Tibial artery (tissue), 4 donors: ENCODE measurements around the gene ATRN.

Source experiments
- DNase-seq, 2 donors: peaks; one replicate each; pipeline ENCODE4 v3.0.0-alpha.2; 2019
- H3K27ac ChIP-seq, 2 donors: fragments of 200-600 bp; sonication (generic) in 1 of 2; 1 replicate in 1 of 2; 2 replicates in 1 of 2; pipeline ENCODE4 v1.5.1; 2018 to 2019; ENCODE audit warnings: mild to moderate bottlenecking in 1 of 2
- H3K27me3 ChIP-seq, 2 donors: fragments of 200-600 bp; sonication (generic) in 1 of 2; one replicate each; pipeline versions ENCODE4 v1.5.1 to v1.6.0; 2016 to 2019
- H3K36me3 ChIP-seq, 3 donors: fragments of 200-600 bp; sonication (generic) in 2 of 3; one replicate each; pipeline ENCODE4 v1.5.1; 2016 to 2019; ENCODE audit warnings: mild to moderate bottlenecking in 2 of 3
- H3K4me1 ChIP-seq, 4 donors: fragments of 200-600 bp; sonication (generic) in 2 of 4; 1 replicate in 3 of 4; 2 replicates in 1 of 4; pipeline ENCODE4 v1.5.1; 2016 to 2019
- H3K4me3 ChIP-seq, 2 donors: fragments of 200-600 bp; sonication (generic) in 1 of 2; 1 replicate in 1 of 2; 2 replicates in 1 of 2; pipeline ENCODE4 v1.5.1; 2018 to 2019; ENCODE audit warnings: mild to moderate bottlenecking in 2 of 2
- H3K9me3 ChIP-seq, 3 donors: fragments of 200-600 bp; sonication (generic) in 1 of 3; one replicate each; pipeline ENCODE4 v1.5.1; 2016 to 2019
- intact Hi-C: fragments of 100-400 bp; cut with DNase I; formaldehyde crosslinking; loops from one replicate; pipeline ENCODE4 v1.15.0; 2023; ENCODE audit warnings: low total_unique reads
- TF ChIP-seq, protein P1 (sequence below), 2 experiments: fragments of 200-600 bp in 1 of 2; fragments of 450-650 bp in 1 of 2; IDR thresholded peaks; one replicate each; pipeline ENCODE4 v1.5.1; 2017 to 2019; ENCODE audit warnings: antibody characterized with exemption in 2 of 2, mild to moderate bottlenecking in 1 of 2, moderate library complexity in 1 of 2

ATRN gene

DNA sequence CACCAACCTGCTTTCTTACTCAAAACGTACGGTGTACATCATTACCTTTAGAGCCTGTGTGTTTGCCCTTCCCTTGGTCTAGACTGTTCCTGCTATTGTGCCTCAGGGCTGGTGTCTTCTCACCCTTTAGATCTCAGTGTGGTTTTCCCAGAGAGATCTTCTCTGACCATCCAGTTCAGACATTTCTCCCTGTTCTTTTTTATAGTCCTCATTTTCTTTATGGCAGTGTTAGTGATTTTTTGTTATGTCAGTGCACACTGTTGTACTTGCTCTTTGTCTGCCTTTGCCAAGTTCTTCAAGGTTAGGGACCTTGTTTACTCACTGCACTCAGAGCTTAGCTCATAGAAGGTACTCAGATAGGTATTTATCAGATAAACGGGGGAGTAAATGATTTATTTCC, 82.8 kb downstream of the ATRN start:
- peaks cover 17 to 26% (median 24%) of the 10 kb centered on the region in 3 donors for H3K36me3 ChIP-seq
- intact Hi-C loops = no loop called here

DNA sequence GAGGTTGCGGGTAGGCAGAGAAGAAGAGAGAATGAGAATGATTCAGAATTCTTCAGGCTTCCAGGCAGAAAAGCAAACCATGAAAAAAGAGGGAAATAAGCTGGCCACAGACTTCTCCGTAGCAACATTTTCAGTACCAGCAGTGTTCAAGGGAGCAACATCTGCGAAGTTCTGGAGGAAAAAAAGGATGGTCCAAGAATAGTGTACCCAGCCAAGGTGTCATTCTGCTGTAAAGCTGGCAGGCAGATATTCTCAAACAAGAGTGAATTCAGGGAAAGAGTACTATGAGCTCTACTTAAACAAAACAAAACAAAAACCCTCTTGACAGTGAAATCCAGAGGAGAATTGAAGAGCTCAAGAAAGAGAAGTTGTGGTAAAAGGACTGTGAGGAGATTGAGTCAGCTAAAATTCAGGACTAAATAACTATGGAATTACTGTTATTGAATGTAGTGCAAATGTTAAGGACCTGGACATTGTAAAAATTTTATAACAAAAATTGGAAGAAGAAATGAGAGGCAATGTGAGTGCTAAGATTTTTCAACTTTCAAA, 86.5 kb downstream of the ATRN start:
- no peaks in the 10 kb centered on the region for H3K27me3 ChIP-seq
- TF ChIP-seq, protein P1, sequence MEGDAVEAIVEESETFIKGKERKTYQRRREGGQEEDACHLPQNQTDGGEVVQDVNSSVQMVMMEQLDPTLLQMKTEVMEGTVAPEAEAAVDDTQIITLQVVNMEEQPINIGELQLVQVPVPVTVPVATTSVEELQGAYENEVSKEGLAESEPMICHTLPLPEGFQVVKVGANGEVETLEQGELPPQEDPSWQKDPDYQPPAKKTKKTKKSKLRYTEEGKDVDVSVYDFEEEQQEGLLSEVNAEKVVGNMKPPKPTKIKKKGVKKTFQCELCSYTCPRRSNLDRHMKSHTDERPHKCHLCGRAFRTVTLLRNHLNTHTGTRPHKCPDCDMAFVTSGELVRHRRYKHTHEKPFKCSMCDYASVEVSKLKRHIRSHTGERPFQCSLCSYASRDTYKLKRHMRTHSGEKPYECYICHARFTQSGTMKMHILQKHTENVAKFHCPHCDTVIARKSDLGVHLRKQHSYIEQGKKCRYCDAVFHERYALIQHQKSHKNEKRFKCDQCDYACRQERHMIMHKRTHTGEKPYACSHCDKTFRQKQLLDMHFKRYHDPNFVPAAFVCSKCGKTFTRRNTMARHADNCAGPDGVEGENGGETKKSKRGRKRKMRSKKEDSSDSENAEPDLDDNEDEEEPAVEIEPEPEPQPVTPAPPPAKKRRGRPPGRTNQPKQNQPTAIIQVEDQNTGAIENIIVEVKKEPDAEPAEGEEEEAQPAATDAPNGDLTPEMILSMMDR (IDR thresholded peaks at IDR 0.05) = no peak
- H3K9me3 ChIP-seq = no peaks in the 10 kb centered on the region
- intact Hi-C loops = no loop called here
- peaks cover 6 to 12% (median 9%) of the 10 kb centered on the region in 3 donors for H3K36me3 ChIP-seq
- DNase-seq = no peak
- no peaks in the 10 kb centered on the region for H3K4me1 ChIP-seq
- H3K4me3 ChIP-seq = no peak overlapping the region
- H3K27ac ChIP-seq = no peak overlapping the region

More for the DNA sequence above, 82.8 kb downstream of the ATRN start:
- Histone ChIP-seq H3K4me3 (no peak overlapping the region), H3K27me3 (no peaks in the 10 kb centered on the region), H3K9me3 (no peaks in the 10 kb centered on the region), H3K27ac (no peak overlapping the region), H3K4me1 (no peaks in the 10 kb centered on the region)
- DNase-seq = no peak
- TF ChIP-seq, protein P1 (IDR thresholded peaks at IDR 0.05) = no peak

DNA sequence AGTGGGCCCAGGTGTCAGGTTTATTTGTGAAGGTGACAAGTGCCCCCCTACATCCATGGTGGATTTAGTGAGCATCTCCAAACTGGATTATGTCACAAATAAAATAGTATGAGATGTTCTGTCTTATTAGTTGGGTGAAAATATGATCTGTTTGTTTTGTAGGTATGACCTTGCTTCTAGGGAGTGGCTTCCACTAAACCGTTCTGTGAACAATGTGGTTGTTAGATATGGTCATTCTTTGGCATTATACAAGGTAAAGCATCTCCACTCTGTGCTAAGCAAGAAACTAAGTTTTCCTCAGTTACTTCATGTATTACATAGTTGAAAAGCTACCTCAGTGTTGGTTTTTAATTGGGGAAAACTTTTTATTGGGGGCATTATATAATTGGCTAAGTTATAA, 88.4 kb downstream of the ATRN start:
- TF ChIP-seq, protein P1 (IDR thresholded peaks at IDR 0.05) = no peak
- Histone ChIP-seq H3K27me3 (no peaks in the 10 kb centered on the region), H3K27ac (no peak overlapping the region), H3K4me3 (no peak overlapping the region), H3K4me1 (no peaks in the 10 kb centered on the region), H3K9me3 (no peaks in the 10 kb centered on the region), H3K36me3 (peaks cover 7 to 23% (median 12%) of the 10 kb centered on the region in 3 donors)
- intact Hi-C loops = no loop called here
- no peak for DNase-seq

DNA sequence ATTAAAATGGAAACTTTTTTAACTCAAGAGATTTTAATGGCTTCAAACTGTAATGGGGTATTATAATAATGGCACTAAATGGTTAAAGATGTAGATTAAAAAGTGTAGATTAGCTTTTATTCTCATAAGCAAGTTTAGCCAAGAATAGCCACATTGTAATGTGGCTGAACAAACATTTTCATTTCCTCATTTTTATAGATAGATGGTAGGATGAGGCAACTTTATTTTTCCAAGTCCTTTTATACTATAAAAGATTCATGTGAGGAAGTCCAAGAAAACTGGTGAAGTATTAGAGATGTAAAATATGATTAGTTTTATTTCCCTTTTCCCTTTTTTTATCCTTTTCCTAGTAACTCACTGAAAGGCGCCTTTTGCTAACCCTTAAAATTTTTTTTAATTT, 88.8 kb downstream of the ATRN start:
- Histone ChIP-seq H3K36me3 (peaks cover 7 to 27% (median 12%) of the 10 kb centered on the region in 3 donors), H3K27me3 (no peaks in the 10 kb centered on the region), H3K4me1 (no peaks in the 10 kb centered on the region), H3K4me3 (no peak overlapping the region), H3K9me3 (no peaks in the 10 kb centered on the region), H3K27ac (no peak overlapping the region)
- TF ChIP-seq, protein P1 (IDR thresholded peaks at IDR 0.05) = no peak
- intact Hi-C loops = no loop called here
- no peak for DNase-seq

DNA sequence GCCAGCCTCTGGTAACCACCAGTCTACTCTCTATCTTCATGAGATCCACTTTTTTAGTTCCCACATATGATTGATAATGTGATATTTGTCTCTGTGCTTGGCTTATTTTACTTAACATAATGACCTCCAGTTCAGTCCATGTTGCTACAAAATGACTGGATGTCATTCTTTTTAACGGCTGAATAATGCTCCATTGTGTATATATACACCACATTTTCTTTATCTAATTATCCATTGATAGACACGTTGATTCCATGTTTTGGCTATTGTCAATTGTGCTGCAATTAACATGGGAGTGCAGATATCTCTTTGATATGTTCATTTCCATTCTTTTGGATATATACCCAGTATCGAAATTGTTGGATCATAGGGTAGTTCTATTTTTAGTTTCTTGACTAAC, 89.3 kb downstream of the ATRN start:
- no peak overlapping the region for H3K4me3 ChIP-seq
- intact Hi-C loops = no loop called here
- no peaks in the 10 kb centered on the region for H3K27me3 ChIP-seq
- TF ChIP-seq, protein P1 (IDR thresholded peaks at IDR 0.05) = no peak
- no peak overlapping the region for H3K27ac ChIP-seq
- H3K4me1 ChIP-seq = no peaks in the 10 kb centered on the region
- no peaks in the 10 kb centered on the region for H3K9me3 ChIP-seq
- peaks cover 7 to 29% (median 16%) of the 10 kb centered on the region in 3 donors for H3K36me3 ChIP-seq
- no peak for DNase-seq

DNA sequence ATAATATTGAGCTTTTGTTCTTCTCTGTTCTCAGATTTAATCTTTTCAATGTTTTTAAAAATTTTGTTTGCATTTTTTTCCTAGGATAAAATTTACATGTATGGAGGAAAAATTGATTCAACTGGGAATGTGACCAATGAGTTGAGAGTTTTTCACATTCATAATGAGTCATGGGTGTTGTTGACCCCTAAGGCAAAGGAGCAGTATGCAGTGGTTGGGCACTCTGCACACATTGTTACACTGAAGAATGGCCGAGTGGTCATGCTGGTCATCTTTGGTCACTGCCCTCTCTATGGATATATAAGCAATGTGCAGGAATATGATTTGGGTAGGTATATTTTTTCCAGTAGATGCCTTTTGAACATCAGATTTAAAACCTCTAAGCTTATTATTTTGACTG, 89.8 kb downstream of the ATRN start:
- no peaks in the 10 kb centered on the region for H3K9me3 ChIP-seq
- no peak for DNase-seq
- no peak overlapping the region for H3K27ac ChIP-seq
- no peaks in the 10 kb centered on the region for H3K27me3 ChIP-seq
- no peak overlapping the region for H3K4me3 ChIP-seq
- H3K4me1 ChIP-seq = no peaks in the 10 kb centered on the region
- peaks cover 7 to 33% (median 19%) of the 10 kb centered on the region in 3 donors for H3K36me3 ChIP-seq
- TF ChIP-seq, protein P1 (IDR thresholded peaks at IDR 0.05) = no peak
- intact Hi-C loops = no loop called here
